RPMI8226 (cell line): ENCODE data around the gene SRRM3.
"Not testable (repeated sequence)": the region's sequence is repeated elsewhere in the genome, so short reads cannot be mapped to it uniquely, and the experiment has no call there.

Experiments used
- DNase-seq: peaks from one replicate; pipeline ENCODE4 v3.0.0-alpha.2; 2015

The SRRM3 gene

GRCh38 chr7:76232698-76233097, 31.0 kb downstream of the SRRM3 start:
- DNase-seq, result no peak

- DNase-seq, result no peak
Measured at GRCh38 chr7:76233538-76234281, 32.0 kb downstream of the SRRM3 start.

- no peak for DNase-seq
Measured at GRCh38 chr7:76234282-76234584, 32.5 kb downstream of the SRRM3 start.

- DNase-seq, result peak; percentile 84
Measured at GRCh38 chr7:76234931-76235441, 33.3 kb downstream of the SRRM3 start.

GRCh38 chr7:76236224-76236623, 34.5 kb downstream of the SRRM3 start:
- DNase-seq, result no peak

- no peak for DNase-seq
Measured at GRCh38 chr7:76238326-76238725, 36.6 kb downstream of the SRRM3 start.

- no peak for DNase-seq
Measured at GRCh38 chr7:76241141-76241540, 39.4 kb downstream of the SRRM3 start.

- DNase-seq, result not testable (repeated sequence)
Measured at GRCh38 chr7:76242517-76243063, 40.9 kb downstream of the SRRM3 start.

- DNase-seq, result no peak
Measured at GRCh38 chr7:76244781-76245391, 43.2 kb downstream of the SRRM3 start.

- DNase-seq, result no peak
Measured at GRCh38 chr7:76246804-76247389, 45.2 kb downstream of the SRRM3 start.

GRCh38 chr7:76247938-76248337, 46.2 kb downstream of the SRRM3 start:
- no peak for DNase-seq

- no peak for DNase-seq
Measured at GRCh38 chr7:76252021-76252420, 50.3 kb downstream of the SRRM3 start.

GRCh38 chr7:76254781-76255180, 53.1 kb downstream of the SRRM3 start:
- no peak for DNase-seq

- DNase-seq, result no peak
Measured at GRCh38 chr7:76257973-76258372, 56.3 kb downstream of the SRRM3 start.

GRCh38 chr7:76259124-76260093, 57.7 kb downstream of the SRRM3 start:
- no peak for DNase-seq

- peak; percentile 48 for DNase-seq
Measured at GRCh38 chr7:76260171-76260703, 58.5 kb downstream of the SRRM3 start.

GRCh38 chr7:76261329-76261728, 59.6 kb downstream of the SRRM3 start:
- DNase-seq, result no peak

GRCh38 chr7:76261931-76262330, 60.2 kb downstream of the SRRM3 start:
- DNase-seq, result peak; percentile 91

- DNase-seq, result peak; percentile 70
Measured at GRCh38 chr7:76262683-76263402, 61.1 kb downstream of the SRRM3 start.

GRCh38 chr7:76265299-76265698, 63.6 kb downstream of the SRRM3 start:
- no peak for DNase-seq

GRCh38 chr7:76267107-76267893, 65.6 kb downstream of the SRRM3 start:
- no peak for DNase-seq
